Dendritic cell treated with granulocyte-macrophage colony-stimulating factor and Interleukin-4, amounts not matched to agents 40 ng/mL and 50 ng/mL, for 4 days (primary cell): ENCODE data around the gene MBD6.
A peak's percentile ranks its signal among the peaks of the same experiment; 100 is the strongest.

Source experiments
- H3K27ac Mint-ChIP-seq: one replicate; pipeline ENCODE4 v1.8.0; 2022; ENCODE audit warnings: mild to moderate bottlenecking, mixed read lengths
- H3K27me3 Mint-ChIP-seq: one replicate; pipeline ENCODE4 v1.8.0; 2022; ENCODE audit warnings: mild to moderate bottlenecking, mixed read lengths
- H3K36me3 Mint-ChIP-seq: one replicate; pipeline ENCODE4 v1.8.0; 2022; ENCODE audit warnings: low read depth, mixed read lengths
- H3K4me1 Mint-ChIP-seq: one replicate; pipeline ENCODE4 v1.8.0; 2022; ENCODE audit warnings: low read depth, mixed read lengths
- H3K4me3 Mint-ChIP-seq: one replicate; pipeline ENCODE4 v1.8.0; 2022; ENCODE audit warnings: mild to moderate bottlenecking, moderate library complexity, mixed read lengths
- H3K9me3 Mint-ChIP-seq: one replicate; pipeline ENCODE4 v1.8.0; 2022; ENCODE audit warnings: mixed read lengths
- intact Hi-C: fragments of 100-400 bp; cut with micrococcal nuclease; formaldehyde crosslinking; loops from one replicate; pipeline ENCODE4 v1.15.0; 2022

MBD6 gene

GRCh38 chr12:57523706-57524614, 1.3 kb downstream of the MBD6 start:
- Mint-ChIP-seq H3K4me1 (peaks cover 65% of the 10 kb centered on the region), H3K27ac (peak overlapping the region; percentile 98), H3K4me3 (peak overlapping the region; percentile 95), H3K9me3 (no peaks in the 10 kb centered on the region), H3K27me3 (no peaks in the 10 kb centered on the region), H3K36me3 (peaks cover 73% of the 10 kb centered on the region)
- intact Hi-C loops: loop anchor here (1.0 kb wide), 2 partner anchors 23 to 48 kb away; partner anchors contain the start of gene DCTN2

GRCh38 chr12:57524814-57525614, 2.4 kb downstream of the MBD6 start:
- peak overlapping the region; percentile 49 for H3K27ac Mint-ChIP-seq
- intact Hi-C loops: no loop called here
- H3K36me3 Mint-ChIP-seq: peaks cover 73% of the 10 kb centered on the region
- H3K9me3 Mint-ChIP-seq: no peaks in the 10 kb centered on the region
- peaks cover 58% of the 10 kb centered on the region for H3K4me1 Mint-ChIP-seq
- H3K27me3 Mint-ChIP-seq: no peaks in the 10 kb centered on the region
- H3K4me3 Mint-ChIP-seq: no peak overlapping the region

DNA sequence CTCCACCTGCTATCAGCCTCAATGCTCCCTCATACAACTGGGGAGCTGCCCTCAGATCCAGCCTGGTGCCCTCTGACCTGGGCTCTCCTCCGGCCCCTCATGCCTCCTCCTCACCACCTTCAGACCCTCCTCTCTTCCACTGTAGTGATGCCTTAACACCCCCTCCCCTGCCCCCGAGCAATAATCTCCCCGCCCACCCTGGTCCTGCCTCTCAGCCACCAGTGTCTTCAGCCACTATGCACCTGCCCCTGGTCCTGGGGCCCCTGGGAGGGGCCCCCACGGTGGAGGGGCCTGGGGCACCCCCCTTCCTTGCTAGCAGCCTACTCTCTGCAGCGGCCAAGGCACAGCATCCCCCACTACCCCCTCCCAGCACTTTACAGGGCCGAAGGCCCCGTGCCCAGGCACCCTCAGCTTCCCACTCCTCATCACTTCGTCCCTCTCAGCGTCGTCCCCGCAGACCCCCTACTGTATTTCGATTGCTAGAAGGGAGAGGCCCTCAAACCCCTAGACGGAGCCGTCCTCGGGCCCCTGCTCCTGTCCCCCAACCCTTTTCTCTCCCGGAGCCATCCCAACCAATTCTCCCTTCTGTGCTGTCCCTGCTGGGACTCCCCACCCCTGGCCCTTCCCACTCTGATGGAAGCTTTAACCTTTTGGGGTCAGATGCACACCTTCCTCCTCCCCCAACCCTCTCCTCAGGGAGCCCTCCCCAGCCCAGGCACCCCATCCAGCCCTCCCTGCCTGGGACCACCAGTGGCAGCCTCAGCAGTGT, 3.2 kb downstream of the MBD6 start:
- Mint-ChIP-seq H3K27ac (peak overlapping the region; percentile 49), H3K4me3 (no peak overlapping the region), H3K4me1 (peaks cover 57% of the 10 kb centered on the region), H3K9me3 (no peaks in the 10 kb centered on the region), H3K36me3 (peaks cover 77% of the 10 kb centered on the region), H3K27me3 (no peaks in the 10 kb centered on the region)
- intact Hi-C loops: no loop called here

GRCh38 chr12:57526477-57527126, 4.0 kb downstream of the MBD6 start:
- no peaks in the 10 kb centered on the region for H3K9me3 Mint-ChIP-seq
- no peak overlapping the region for H3K4me3 Mint-ChIP-seq
- peaks cover 49% of the 10 kb centered on the region for H3K4me1 Mint-ChIP-seq
- intact Hi-C loops: no loop called here
- peaks cover 85% of the 10 kb centered on the region for H3K36me3 Mint-ChIP-seq
- no peaks in the 10 kb centered on the region for H3K27me3 Mint-ChIP-seq
- no peak overlapping the region for H3K27ac Mint-ChIP-seq

- no peaks in the 10 kb centered on the region for H3K27me3 Mint-ChIP-seq
- no peak overlapping the region for H3K4me3 Mint-ChIP-seq
- H3K9me3 Mint-ChIP-seq: no peaks in the 10 kb centered on the region
- peaks cover 43% of the 10 kb centered on the region for H3K4me1 Mint-ChIP-seq
- peaks cover 91% of the 10 kb centered on the region for H3K36me3 Mint-ChIP-seq
- no peak overlapping the region for H3K27ac Mint-ChIP-seq
- intact Hi-C loops: no loop called here
Observed at GRCh38 chr12:57527184-57527583, 4.6 kb downstream of the MBD6 start.

- intact Hi-C loops: no loop called here
- Mint-ChIP-seq H3K9me3 (no peaks in the 10 kb centered on the region), H3K36me3 (peaks cover 97% of the 10 kb centered on the region), H3K4me1 (peaks cover 38% of the 10 kb centered on the region), H3K4me3 (no peak overlapping the region), H3K27me3 (no peaks in the 10 kb centered on the region), H3K27ac (no peak overlapping the region)
Observed at GRCh38 chr12:57528176-57528575, 5.6 kb downstream of the MBD6 start.

DNA sequence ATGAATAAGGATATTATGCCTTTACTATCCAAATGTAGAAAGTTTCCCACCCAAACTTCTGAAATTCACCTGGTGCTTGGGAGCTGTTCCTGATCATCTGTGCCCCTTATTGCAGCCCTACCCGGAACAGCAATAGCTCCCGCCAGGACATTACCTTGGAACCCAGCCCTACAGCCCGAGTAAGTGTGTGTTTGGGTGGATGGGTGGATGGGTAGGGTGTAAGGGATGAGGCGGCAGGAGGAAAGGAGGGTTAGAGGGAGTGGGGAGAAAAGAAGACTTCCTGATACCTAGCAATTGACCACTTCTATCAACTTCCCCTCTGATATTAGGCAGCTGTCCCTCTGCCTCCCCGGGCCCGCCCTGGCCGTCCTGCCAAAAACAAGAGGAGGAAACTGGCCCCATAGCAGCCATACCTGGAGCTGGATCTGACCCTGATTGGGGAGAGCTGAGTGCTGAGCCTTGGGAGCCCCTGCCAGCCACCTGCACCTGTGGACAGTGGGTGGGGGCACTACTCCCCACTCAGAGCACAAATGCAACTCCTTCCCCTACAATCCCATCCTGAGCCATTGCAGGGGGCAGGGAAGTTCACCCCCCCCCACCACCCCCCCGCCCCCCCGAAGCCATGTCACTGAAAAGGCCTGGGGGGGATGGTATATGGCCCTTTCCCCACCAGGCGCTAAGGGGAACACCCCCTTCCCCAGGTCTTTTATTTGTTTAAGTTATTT, 6.4 kb downstream of the MBD6 start:
- H3K9me3 Mint-ChIP-seq: no peaks in the 10 kb centered on the region
- H3K27ac Mint-ChIP-seq: no peak overlapping the region
- peaks cover 30% of the 10 kb centered on the region for H3K4me1 Mint-ChIP-seq
- peaks cover 100% of the 10 kb centered on the region for H3K36me3 Mint-ChIP-seq
- no peaks in the 10 kb centered on the region for H3K27me3 Mint-ChIP-seq
- intact Hi-C loops: no loop called here
- no peak overlapping the region for H3K4me3 Mint-ChIP-seq

GRCh38 chr12:57529831-57530230, 7.2 kb downstream of the MBD6 start:
- H3K27me3 Mint-ChIP-seq: no peaks in the 10 kb centered on the region
- intact Hi-C loops: no loop called here
- H3K36me3 Mint-ChIP-seq: peaks cover 100% of the 10 kb centered on the region

DNA sequence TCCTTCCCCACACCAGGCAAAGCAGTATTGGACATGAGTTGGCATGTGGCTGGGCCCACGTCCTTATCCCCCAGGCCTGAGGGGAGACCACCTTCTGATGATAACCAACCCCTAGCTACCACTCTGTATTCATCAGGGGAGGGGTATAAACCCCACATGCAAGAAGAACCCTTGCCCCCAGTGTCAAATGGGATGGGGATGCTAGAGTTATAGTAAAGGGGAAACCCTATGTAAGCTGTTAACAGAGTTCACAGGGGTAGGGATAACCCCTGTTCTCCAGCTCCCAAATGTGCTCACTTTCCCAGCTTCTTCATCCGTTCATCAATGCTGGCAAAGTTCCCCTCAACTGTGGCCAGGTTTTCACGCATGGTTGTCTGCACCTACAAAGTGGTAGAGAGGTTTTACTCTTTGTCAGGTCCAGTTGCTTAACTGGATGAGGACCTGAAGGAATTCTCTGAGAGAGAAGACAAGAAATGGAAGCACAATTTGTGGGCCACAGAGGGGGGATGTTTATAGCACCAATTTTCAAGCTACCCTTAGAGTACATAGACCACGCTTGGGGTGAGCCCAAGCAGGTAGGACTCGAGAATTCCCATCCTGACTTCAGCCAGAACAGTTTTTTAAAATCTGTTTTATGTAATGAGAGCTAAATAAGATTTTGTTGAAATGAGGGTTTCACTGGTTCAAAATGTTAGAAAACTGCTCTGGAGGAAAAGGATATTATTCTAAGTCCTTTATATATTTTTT, 7.9 kb downstream of the MBD6 start:
- Mint-ChIP-seq H3K27me3 (no peaks in the 10 kb centered on the region), H3K9me3 (no peaks in the 10 kb centered on the region), H3K4me3 (no peak overlapping the region), H3K36me3 (peaks cover 100% of the 10 kb centered on the region), H3K27ac (no peak overlapping the region), H3K4me1 (peaks cover 18% of the 10 kb centered on the region)
- intact Hi-C loops: no loop called here

More at GRCh38 chr12:57529831-57530230, 7.2 kb downstream of the MBD6 start:
- no peak overlapping the region for H3K27ac Mint-ChIP-seq
- no peak overlapping the region for H3K4me3 Mint-ChIP-seq
- H3K4me1 Mint-ChIP-seq: peaks cover 25% of the 10 kb centered on the region
- H3K9me3 Mint-ChIP-seq: no peaks in the 10 kb centered on the region

GRCh38 chr12:57531836-57532235, 9.2 kb downstream of the MBD6 start:
- no peaks in the 10 kb centered on the region for H3K27me3 Mint-ChIP-seq
- no peak overlapping the region for H3K27ac Mint-ChIP-seq
- H3K4me1 Mint-ChIP-seq: peaks cover 5% of the 10 kb centered on the region
- intact Hi-C loops: no loop called here
- no peak overlapping the region for H3K4me3 Mint-ChIP-seq
- peaks cover 100% of the 10 kb centered on the region for H3K36me3 Mint-ChIP-seq
- H3K9me3 Mint-ChIP-seq: no peaks in the 10 kb centered on the region

DNA sequence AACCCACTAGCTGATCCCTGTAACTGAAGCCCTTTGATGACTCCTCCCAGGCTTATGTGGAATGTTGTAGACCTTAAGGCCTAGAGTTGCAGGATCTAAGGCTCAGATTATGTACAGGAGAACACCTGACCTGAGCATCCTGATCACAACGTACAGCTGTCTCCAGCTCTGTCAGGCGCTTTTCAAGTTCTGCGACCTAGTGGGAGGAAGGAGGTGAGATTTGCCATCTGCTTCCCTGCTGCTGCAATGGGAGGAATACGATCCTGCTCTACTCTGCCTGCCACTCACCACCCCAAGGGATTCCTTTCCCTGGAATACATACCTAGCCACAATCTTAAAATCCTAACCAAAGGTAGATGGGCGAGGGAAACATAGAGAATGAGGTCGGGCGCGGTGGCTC, 10.5 kb downstream of the MBD6 start:
- Mint-ChIP-seq H3K9me3 (no peaks in the 10 kb centered on the region), H3K4me3 (no peak overlapping the region), H3K4me1 (peaks cover 4% of the 10 kb centered on the region), H3K27me3 (no peaks in the 10 kb centered on the region), H3K36me3 (peaks cover 100% of the 10 kb centered on the region), H3K27ac (no peak overlapping the region)
- intact Hi-C loops: no loop called here

GRCh38 chr12:57534250-57534649, 11.6 kb downstream of the MBD6 start:
- Mint-ChIP-seq H3K27me3 (no peaks in the 10 kb centered on the region), H3K27ac (no peak overlapping the region), H3K4me3 (no peak overlapping the region), H3K9me3 (no peaks in the 10 kb centered on the region), H3K4me1 (peaks cover 8% of the 10 kb centered on the region), H3K36me3 (peaks cover 100% of the 10 kb centered on the region)
- intact Hi-C loops: no loop called here
